Measurements from ENCODE around the gene LHPP.

LHPP gene

GRCh38 chr10:124484031-124484430, 22.4 kb downstream of the LHPP start:
- DNase-seq (ENCODE audit: low spot score): no peak
- in situ Hi-C loops (cut with MboI; ENCODE audit: low pct_unique_long_range_greater_than_20kb, low sequenced_read_pairs, unreplicated experiment): no loop called here
- TF ChIP-seq, protein P1, sequence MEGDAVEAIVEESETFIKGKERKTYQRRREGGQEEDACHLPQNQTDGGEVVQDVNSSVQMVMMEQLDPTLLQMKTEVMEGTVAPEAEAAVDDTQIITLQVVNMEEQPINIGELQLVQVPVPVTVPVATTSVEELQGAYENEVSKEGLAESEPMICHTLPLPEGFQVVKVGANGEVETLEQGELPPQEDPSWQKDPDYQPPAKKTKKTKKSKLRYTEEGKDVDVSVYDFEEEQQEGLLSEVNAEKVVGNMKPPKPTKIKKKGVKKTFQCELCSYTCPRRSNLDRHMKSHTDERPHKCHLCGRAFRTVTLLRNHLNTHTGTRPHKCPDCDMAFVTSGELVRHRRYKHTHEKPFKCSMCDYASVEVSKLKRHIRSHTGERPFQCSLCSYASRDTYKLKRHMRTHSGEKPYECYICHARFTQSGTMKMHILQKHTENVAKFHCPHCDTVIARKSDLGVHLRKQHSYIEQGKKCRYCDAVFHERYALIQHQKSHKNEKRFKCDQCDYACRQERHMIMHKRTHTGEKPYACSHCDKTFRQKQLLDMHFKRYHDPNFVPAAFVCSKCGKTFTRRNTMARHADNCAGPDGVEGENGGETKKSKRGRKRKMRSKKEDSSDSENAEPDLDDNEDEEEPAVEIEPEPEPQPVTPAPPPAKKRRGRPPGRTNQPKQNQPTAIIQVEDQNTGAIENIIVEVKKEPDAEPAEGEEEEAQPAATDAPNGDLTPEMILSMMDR (IDR thresholded peaks at IDR 0.05; ENCODE audit: extremely low read depth, insufficient read depth, missing control alignments): no peak

DNA sequence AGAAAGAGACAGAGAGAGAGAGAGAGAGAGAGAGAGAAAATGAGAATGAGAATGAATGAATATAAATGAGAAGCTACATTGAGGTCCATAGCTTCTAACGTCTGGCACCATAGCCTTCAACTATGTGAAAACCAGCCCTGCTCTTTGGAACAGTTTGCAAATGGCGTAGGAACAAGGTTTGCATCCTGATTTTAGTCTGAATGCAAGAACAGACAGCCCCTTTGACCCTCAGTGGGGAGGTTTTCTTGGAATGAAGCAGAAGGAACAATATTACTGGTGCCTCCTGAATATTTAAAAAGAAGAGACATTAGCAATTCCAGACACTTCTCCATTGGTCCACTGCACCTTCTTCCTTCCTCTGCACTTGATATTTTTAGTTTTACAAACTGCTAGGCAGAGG, 23.0 kb downstream of the LHPP start:
- TF ChIP-seq, protein P1 (IDR thresholded peaks at IDR 0.05; ENCODE audit: extremely low read depth, insufficient read depth, missing control alignments): no peak

GRCh38 chr10:124486635-124487034, 25.0 kb downstream of the LHPP start:
- DNase-seq (ENCODE audit: low spot score): no peak
- in situ Hi-C loops (cut with MboI; ENCODE audit: low pct_unique_long_range_greater_than_20kb, low sequenced_read_pairs, unreplicated experiment): no loop called here
- TF ChIP-seq, protein P1 (IDR thresholded peaks at IDR 0.05; ENCODE audit: extremely low read depth, insufficient read depth, missing control alignments): no peak

More for the DNA sequence above, 23.0 kb downstream of the LHPP start:
- DNase-seq (ENCODE audit: low spot score): no peak
- in situ Hi-C loops (cut with MboI; ENCODE audit: low pct_unique_long_range_greater_than_20kb, low sequenced_read_pairs, unreplicated experiment): no loop called here

- in situ Hi-C loops (cut with MboI; ENCODE audit: low pct_unique_long_range_greater_than_20kb, low sequenced_read_pairs, unreplicated experiment): no loop called here
- DNase-seq (ENCODE audit: low spot score): no peak
- TF ChIP-seq, protein P1 (IDR thresholded peaks at IDR 0.05; ENCODE audit: extremely low read depth, insufficient read depth, missing control alignments): no peak
These were observed 29.5 kb downstream of the LHPP start for GRCh38 chr10:124491105-124491504.

DNA sequence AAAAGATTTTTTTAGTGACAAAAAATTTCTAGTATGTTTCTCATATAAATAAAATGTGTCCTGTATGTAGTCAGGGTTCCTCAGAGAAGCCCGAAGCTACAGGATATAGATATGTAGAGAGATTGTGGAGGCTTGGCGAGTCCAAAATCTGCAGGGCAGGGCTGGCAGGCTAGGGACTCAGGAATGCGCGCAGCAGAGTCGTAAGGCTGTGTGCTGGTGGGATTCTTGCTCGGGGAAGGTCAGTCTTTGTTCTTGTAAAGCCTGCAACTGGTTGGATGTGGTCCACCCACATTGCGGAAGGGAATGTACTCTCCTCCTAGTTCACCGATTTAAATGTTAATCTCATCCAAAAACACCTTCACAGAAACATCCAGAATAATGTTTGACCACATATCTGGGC, 30.6 kb downstream of the LHPP start:
- TF ChIP-seq, protein P1 (IDR thresholded peaks at IDR 0.05; ENCODE audit: extremely low read depth, insufficient read depth, missing control alignments): no peak

GRCh38 chr10:124493214-124493882, 31.7 kb downstream of the LHPP start:
- TF ChIP-seq, protein P1 (IDR thresholded peaks at IDR 0.05; ENCODE audit: extremely low read depth, insufficient read depth, missing control alignments): no peak
- in situ Hi-C loops (cut with MboI; ENCODE audit: low pct_unique_long_range_greater_than_20kb, low sequenced_read_pairs, unreplicated experiment): no loop called here
- no peak for DNase-seq (ENCODE audit: low spot score)

More for the DNA sequence above, 30.6 kb downstream of the LHPP start:
- no peak for DNase-seq (ENCODE audit: low spot score)
- in situ Hi-C loops (cut with MboI; ENCODE audit: low pct_unique_long_range_greater_than_20kb, low sequenced_read_pairs, unreplicated experiment): no loop called here

All from GM13977 (cell line).